ENCODE results near the gene POLRMT. TPM values are rescaled to one million over a fixed set of nuclear protein-coding genes. Genes with fewer than 3 reads are reported as not detected.

POLRMT gene
- total and polyA plus RNA-seq, 4 donors, result 16.0 to 41.4 (median 35.1) TPM

DNA sequence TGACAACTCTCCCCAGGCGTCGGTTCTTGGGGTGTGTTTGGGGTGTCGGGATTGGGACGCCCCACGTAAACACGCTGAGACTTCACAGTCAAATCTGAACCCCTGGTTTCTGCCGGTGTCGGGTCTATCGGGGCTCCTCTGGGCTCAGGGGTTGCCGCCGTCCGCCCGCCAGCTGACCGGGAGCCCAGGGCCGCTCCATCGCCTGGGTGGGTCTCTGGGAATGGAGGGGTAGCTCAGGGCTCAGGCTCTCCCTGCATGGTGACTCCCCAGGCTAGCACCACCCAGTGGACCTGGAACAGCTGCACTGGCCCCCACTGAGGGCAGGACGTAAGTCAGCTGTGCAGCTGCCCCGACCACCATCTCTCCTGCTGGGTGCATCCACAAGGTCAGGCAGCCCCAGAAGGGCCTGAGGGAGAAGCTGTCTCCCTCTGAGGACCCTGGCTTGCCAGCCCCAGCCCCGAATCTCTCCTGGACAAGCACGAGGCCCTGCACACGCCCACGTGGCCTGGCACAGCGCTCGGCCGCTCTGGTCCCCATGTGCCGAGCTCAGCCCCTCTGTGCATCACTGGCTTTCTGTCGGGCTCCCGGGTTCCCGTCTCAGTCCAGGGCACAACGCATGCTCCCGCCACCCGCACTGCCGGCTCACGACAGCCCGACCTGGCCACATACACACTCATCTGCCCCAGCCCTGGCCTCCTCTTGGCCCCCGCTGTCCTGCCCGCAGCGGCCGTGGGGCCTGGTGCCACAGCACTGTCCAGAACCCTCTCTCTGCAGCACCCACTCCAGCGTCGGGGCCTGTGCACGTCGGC is 23.6 kb upstream of the POLRMT start:
- TF ChIP-seq CTCF (IDR thresholded peaks at IDR 0.05; ENCODE audit: low read depth, low read length, missing input control), result no peak
- TF ChIP-seq FOXA1 (IDR thresholded peaks at IDR 0.05), result no peak
- H3K4me3 ChIP-seq (ENCODE audit: low read depth in 1 of 3, low read length in 3 of 3), result no peak overlapping the region
- no peak overlapping the region for H3K9ac ChIP-seq (ENCODE audit: low read depth in 1 of 2, low read length in 2 of 2)
- peak overlapping the region in 1 of 2 donors; percentile 16 for H3K27ac ChIP-seq (ENCODE audit: low read depth in 1 of 2, low read length in 2 of 2)
- WGBS, result 69% methylated on average over 43 of the region's 43 CpGs
- H3K36me3 ChIP-seq (ENCODE audit: control insufficient read depth in 4 of 4, insufficient read depth in 3 of 4, low read depth in 1 of 4, low read length in 3 of 4), result peaks cover 0 to 18% (median 2%) of the 10 kb centered on the region in 4 donors
- no peak for DNase-seq (ENCODE audit: low spot score)
- no peaks in the 10 kb centered on the region for H3K9me3 ChIP-seq (ENCODE audit: control insufficient read depth in 4 of 4, low read length in 3 of 4)
- H3K4me1 ChIP-seq (ENCODE audit: control insufficient read depth in 4 of 4, insufficient read depth in 4 of 4, low read length in 3 of 4), result peaks cover 28 to 54% (median 42%) of the 10 kb centered on the region in 4 donors
- H3K27me3 ChIP-seq (ENCODE audit: control insufficient read depth in 4 of 4, insufficient read depth in 4 of 4, low read length in 3 of 4), result no peaks in the 10 kb centered on the region

DNA sequence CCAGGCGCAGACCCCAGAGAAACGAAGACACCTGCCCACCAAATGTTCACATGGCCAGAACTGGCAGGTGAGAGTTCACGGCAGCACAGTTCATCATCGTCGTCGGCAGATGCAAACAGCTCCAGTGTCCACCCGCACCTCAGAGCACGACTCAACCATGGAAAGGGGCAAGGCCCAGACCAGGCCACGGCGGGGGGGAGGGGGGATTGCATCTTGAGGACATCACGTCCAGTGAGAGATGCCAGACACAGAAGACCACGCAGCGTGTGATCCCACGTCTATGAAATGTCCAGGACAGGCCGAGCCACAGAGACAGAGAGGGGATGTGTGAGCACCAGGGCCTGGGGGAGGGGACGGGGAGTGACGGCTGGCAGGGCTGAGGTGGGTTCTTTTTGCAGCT is 22.4 kb upstream of the POLRMT start:
- H3K4me1 ChIP-seq (ENCODE audit: control insufficient read depth in 4 of 4, insufficient read depth in 4 of 4, low read length in 3 of 4), result peaks cover 28 to 44% (median 37%) of the 10 kb centered on the region in 4 donors

GRCh38 chr19:653425-653824 is 20.1 kb upstream of the POLRMT start:
- H3K9me3 ChIP-seq (ENCODE audit: control insufficient read depth in 4 of 4, low read length in 3 of 4), result no peaks in the 10 kb centered on the region
- H3K27ac ChIP-seq (ENCODE audit: low read depth in 1 of 2, low read length in 2 of 2), result no peak overlapping the region
- peaks cover 4 to 41% (median 17%) of the 10 kb centered on the region in 4 donors for H3K36me3 ChIP-seq (ENCODE audit: control insufficient read depth in 4 of 4, insufficient read depth in 3 of 4, low read depth in 1 of 4, low read length in 3 of 4)
- peaks cover 13 to 21% (median 17%) of the 10 kb centered on the region in 4 donors for H3K4me1 ChIP-seq (ENCODE audit: control insufficient read depth in 4 of 4, insufficient read depth in 4 of 4, low read length in 3 of 4)
- DNase-seq (ENCODE audit: low spot score), result no peak
- TF ChIP-seq, protein P1, sequence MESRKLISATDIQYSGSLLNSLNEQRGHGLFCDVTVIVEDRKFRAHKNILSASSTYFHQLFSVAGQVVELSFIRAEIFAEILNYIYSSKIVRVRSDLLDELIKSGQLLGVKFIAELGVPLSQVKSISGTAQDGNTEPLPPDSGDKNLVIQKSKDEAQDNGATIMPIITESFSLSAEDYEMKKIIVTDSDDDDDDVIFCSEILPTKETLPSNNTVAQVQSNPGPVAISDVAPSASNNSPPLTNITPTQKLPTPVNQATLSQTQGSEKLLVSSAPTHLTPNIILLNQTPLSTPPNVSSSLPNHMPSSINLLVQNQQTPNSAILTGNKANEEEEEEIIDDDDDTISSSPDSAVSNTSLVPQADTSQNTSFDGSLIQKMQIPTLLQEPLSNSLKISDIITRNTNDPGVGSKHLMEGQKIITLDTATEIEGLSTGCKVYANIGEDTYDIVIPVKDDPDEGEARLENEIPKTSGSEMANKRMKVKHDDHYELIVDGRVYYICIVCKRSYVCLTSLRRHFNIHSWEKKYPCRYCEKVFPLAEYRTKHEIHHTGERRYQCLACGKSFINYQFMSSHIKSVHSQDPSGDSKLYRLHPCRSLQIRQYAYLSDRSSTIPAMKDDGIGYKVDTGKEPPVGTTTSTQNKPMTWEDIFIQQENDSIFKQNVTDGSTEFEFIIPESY (IDR thresholded peaks at IDR 0.05), result no peak
- WGBS, result 95% methylated on average over 17 of the region's 17 CpGs
- H3K4me3 ChIP-seq (ENCODE audit: low read depth in 1 of 3, low read length in 3 of 3), result no peak overlapping the region
- H3K27me3 ChIP-seq (ENCODE audit: control insufficient read depth in 4 of 4, insufficient read depth in 4 of 4, low read length in 3 of 4), result no peaks in the 10 kb centered on the region
- H3K9ac ChIP-seq (ENCODE audit: low read depth in 1 of 2, low read length in 2 of 2), result no peak overlapping the region

More for the DNA sequence above, 22.4 kb upstream of the POLRMT start:
- Histone ChIP-seq H3K9ac (ENCODE audit: low read depth in 1 of 2, low read length in 2 of 2) (no peak overlapping the region), H3K27me3 (ENCODE audit: control insufficient read depth in 4 of 4, insufficient read depth in 4 of 4, low read length in 3 of 4) (no peaks in the 10 kb centered on the region), H3K27ac (ENCODE audit: low read depth in 1 of 2, low read length in 2 of 2) (no peak overlapping the region), H3K36me3 (ENCODE audit: control insufficient read depth in 4 of 4, insufficient read depth in 3 of 4, low read depth in 1 of 4, low read length in 3 of 4) (peaks cover 0 to 29% (median 9%) of the 10 kb centered on the region in 4 donors), H3K9me3 (ENCODE audit: control insufficient read depth in 4 of 4, low read length in 3 of 4) (no peaks in the 10 kb centered on the region), H3K4me3 (ENCODE audit: low read depth in 1 of 3, low read length in 3 of 3) (no peak overlapping the region)
- no peak for DNase-seq (ENCODE audit: low spot score)
- WGBS, result 84% methylated on average over 17 of the region's 17 CpGs
- no peak for TF ChIP-seq JUND (IDR thresholded peaks at IDR 0.05)
- TF ChIP-seq TAF1 (conservative IDR thresholded peaks at IDR 0.05), result no peak
- TF ChIP-seq NR2F2 (IDR thresholded peaks at IDR 0.05), result no peak
- no peak for TF ChIP-seq FOXA2 (IDR thresholded peaks at IDR 0.05)

All from liver (tissue), 9 donors.